ENCODE results near the gene AK1.

The AK1 gene

DNA sequence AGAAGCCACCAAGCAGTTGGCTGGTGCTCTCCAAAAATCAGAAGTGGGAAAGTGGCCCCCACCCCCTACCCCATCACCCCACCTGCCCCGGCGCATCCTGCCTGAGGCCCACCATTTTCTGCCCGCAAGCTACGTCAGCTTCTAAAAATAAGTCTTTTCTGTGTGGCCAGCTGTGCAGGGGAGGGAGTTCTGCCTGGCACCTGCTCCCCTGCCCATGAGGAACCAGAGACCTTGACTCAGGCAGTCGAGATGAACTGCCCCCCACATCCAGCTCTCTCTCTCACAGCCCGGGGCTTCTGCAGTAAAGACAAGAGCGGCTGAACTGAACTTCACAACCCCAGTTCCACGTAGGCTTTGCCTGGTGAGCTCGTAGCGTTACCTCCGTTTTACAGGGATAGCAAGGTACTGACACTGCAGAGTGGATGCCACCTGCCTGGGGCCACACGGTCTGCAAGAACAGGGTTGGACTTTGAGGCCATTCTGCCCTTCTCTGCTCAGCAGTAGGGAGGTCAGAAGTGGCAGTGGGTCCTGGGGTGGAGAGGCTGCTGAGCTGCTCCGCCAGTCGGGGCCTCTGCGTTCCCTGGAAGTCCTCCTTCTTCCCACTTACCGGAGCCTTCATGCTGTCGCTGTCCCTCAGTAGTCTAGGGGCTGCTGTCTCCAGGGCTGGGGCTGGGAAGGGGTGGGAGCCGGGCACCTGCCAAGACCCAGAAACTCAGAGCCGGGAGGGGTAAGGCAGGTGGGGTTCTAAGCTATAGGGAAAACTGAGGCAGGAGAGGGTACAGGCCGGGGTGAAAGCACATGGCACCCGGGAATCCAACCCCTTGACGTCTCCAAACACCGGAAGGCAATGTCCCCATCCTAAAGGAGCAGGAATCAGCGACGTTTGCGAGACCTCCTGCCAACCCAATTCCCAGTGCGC is 38.6 kb upstream of the AK1 start:
- TF ChIP-seq ZNF274 (IDR thresholded peaks at IDR 0.05; ENCODE audit: low read depth, low read length) = no peak
- H3K4me3 ChIP-seq (ENCODE audit: low read length) = peak overlapping the region; percentile 77

DNA sequence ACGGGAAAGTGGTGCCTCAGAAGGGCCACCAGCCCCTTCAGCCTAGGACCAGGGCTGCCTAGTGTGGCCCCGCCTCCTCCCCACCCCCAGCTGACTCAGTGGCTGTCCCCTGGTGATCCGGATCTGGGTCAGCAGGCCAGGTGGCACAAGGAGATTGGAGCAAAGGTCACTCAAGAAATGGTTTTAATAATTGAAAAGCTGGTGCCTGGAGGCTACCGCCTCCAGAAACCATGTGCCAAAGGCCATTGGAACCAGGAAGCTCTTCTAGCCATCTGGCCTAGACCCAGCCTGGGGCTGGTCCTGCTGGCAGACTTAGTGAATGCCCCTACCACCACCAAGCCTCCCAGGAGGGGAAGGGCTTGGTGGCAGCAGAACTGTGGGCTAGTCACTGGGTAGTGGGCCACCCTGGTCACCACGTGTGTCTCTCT is 37.9 kb upstream of the AK1 start:
- H3K4me3 ChIP-seq (ENCODE audit: low read length) = peak overlapping the region; percentile 48; the same call in 1 of the 2 replicates
- no peak for TF ChIP-seq ZNF274 (IDR thresholded peaks at IDR 0.05; ENCODE audit: low read depth, low read length)

DNA sequence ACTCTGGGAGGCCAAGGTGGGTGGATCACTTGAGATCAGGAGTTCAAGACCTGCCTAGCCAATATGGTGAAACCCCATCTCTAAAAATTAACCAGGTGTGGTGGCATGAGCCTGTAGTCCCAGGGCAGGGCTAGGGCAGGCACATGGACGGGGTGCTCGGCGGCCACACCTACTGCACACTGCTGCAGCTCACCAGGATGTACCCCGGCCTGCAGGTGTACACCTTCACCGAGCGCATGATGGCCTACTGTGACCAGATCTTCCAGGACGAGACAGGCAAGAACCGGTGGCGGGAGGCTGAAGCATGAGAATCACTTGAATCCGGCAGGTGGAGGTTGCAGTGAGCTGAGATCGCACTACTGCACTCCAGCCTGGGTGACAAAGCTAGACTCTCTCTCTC is 36.2 kb upstream of the AK1 start:
- no peak for TF ChIP-seq ZNF274 (IDR thresholded peaks at IDR 0.05; ENCODE audit: low read depth, low read length)
- no peak overlapping the region for H3K4me3 ChIP-seq (ENCODE audit: low read length)

DNA sequence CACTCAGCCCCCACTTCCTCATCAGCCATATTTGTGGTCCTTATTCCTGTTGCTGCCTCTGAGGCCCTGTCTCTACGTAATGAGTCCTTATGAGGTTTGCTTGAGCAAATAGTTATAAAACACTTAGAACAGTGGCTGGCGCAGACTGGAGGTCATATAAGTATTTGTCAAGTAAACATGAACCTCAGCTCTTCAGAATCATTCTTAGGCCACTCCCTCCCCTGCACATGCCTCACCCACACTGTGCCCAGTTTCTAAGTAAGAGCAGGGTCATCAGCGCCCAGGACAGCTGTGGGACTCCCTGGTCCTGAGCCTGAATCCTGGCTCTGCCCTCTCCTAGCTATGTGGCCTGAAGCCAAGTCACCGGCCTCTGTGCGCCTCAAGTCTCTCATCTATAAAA is 35.4 kb upstream of the AK1 start:
- no peak overlapping the region for H3K4me3 ChIP-seq (ENCODE audit: low read length)
- TF ChIP-seq ZNF274 (IDR thresholded peaks at IDR 0.05; ENCODE audit: low read depth, low read length) = no peak

DNA sequence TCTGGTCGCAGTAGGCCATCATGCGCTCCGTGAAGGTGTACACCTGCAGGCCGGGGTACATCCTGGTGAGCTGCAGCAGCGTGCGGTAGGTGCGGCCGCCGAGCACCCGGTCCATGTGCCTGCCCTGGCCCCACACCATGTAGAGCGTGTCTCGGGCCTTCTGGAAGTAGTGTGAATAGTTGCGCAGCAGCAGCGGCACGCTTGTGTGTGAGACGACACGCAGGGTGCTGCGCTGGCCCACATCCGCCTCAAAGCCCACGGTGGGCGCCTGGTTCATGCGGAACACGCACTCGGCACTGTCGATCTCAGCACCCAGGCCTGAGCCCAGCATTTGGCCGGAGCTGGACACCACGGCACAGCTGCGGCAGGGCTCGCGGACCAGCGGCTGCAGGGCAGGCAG is 34.8 kb upstream of the AK1 start:
- TF ChIP-seq ZNF274 (IDR thresholded peaks at IDR 0.05; ENCODE audit: low read depth, low read length) = no peak

DNA sequence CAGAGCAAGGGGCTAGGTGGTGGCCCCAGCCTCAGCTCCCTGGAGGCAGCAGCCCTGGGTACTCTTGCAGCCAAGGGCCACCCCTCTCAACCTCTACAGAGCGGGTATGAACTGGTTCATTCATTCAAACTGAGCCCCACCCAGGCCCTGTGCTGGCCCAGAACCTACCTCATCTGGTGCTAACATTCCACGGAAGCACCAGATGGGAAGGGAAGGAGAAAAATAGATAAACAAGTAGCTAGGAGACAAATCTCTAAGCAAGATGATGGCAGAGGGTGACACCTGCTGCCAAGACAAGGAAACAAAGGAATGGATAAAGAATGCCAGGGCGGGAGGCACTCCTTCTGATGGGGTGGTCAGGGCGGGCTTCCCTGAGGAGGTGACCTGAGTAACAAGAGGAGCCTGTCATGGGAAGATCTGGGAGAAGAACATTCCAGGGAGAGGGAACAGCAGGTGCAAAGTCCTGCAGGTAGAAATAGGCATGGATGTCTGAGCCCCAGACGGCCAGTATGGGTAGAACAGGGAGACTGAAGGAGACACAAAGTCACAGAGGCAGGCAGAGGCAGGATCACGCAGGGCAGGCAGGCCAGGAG is 33.2 kb upstream of the AK1 start:
- no peak for TF ChIP-seq ZNF274 (IDR thresholded peaks at IDR 0.05; ENCODE audit: low read depth, low read length)
- no peak overlapping the region for H3K4me3 ChIP-seq (ENCODE audit: low read length)

More for the DNA sequence above, 34.8 kb upstream of the AK1 start:
- H3K4me3 ChIP-seq (ENCODE audit: low read length) = no peak overlapping the region

DNA sequence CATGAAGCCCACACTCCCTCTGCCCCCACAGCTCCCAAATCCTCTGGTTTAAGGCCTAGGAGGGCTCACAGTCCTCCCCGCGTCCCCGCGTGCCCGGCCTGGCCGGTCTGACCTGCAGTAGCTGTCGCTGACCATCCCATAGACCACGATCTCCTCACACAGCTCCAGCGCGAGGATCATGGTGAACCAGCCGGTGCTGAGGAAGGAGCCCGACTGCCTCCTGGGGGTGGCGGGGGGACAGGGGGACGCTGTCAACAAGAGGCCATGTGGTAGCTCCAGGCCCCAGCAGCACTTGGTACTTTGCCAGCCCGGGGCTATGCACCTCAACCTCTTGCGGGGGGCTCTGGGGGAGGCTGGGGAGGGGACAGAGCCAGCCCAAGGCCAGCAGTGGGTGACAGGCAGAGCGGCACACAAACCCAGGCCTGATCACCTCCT is 32.4 kb upstream of the AK1 start:
- H3K4me3 ChIP-seq (ENCODE audit: low read length) = no peak overlapping the region
- TF ChIP-seq ZNF274 (IDR thresholded peaks at IDR 0.05; ENCODE audit: low read depth, low read length) = no peak

DNA sequence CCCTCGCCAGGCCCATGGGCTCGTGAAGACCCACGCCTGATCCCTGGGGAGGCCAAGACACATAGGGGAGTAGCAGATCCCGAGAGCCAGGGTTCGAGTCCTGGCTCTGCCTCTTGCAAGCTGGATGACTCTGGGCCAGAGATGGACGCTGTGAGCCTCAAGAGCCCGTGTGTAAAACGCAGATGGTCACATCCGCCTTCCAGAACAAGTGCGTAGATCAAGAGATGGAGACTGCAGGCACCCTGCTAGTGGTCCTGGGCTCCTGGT is 31.1 kb upstream of the AK1 start:
- no peak for TF ChIP-seq ZNF274 (IDR thresholded peaks at IDR 0.05; ENCODE audit: low read depth, low read length)
- no peak overlapping the region for H3K4me3 ChIP-seq (ENCODE audit: low read length)

DNA sequence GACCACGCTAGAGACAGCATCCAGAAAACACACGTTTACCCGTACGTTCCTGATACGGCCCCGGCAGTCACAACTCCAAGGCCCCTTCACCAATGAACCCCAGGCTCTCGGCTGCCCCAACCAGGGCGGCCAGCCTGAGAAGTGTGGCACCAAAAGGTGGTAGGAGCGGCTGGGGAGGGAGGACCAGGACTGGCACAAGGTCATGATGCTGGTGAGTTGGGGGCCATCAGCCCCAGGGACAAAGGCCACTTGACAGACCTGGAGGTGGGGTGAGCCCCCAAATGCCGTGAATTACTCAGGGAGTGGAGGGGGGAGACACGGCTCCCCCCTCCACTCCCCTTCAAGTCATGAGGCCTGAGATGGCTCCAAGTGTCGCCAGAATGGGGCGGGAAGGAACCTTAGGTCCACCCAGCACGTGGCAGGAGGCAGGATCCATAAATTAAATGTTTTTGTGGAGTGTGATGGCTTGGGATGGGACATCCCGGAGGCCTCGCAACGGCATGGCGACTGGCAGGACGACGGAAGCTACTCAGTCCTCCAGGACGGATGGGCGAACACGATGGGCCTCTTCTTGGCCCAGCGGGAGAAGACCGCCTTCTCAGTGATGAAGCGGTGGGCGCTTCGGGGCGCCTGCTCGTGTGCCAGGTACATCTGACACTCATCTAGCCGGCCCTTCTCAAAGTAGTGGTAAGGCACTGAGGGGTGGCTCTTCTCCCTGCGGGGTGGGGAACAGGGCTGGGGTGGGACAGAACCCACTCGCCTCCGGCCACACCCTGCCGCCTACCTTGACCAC is 30.6 kb upstream of the AK1 start:
- TF ChIP-seq ZNF274 (IDR thresholded peaks at IDR 0.05; ENCODE audit: low read depth, low read length) = no peak
- no peak overlapping the region for H3K4me3 ChIP-seq (ENCODE audit: low read length)

DNA sequence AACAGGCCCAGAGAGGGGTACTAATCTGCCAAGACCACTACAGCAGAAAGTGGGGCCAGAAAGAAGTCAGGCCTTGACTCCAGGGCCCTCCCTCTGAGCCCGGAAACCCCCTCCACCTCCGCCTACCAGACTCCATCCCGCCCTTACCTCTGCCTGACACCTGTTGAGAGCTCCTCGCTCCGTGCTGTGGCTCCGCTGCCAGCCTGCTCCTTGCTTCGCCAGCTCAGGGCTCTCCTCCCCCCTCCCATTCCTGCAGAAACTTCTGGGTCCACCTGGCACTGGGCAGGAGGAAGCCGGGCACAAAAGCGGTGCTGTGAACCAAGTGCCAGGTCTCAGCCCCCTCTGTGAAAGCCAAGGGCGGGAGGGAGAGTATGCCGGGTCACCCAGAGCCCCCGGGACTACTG is 28.3 kb upstream of the AK1 start:
- no peak overlapping the region; the same call in 1 of the 2 replicates for H3K4me3 ChIP-seq (ENCODE audit: low read length)
- TF ChIP-seq ZNF274 (IDR thresholded peaks at IDR 0.05; ENCODE audit: low read depth, low read length) = no peak

DNA sequence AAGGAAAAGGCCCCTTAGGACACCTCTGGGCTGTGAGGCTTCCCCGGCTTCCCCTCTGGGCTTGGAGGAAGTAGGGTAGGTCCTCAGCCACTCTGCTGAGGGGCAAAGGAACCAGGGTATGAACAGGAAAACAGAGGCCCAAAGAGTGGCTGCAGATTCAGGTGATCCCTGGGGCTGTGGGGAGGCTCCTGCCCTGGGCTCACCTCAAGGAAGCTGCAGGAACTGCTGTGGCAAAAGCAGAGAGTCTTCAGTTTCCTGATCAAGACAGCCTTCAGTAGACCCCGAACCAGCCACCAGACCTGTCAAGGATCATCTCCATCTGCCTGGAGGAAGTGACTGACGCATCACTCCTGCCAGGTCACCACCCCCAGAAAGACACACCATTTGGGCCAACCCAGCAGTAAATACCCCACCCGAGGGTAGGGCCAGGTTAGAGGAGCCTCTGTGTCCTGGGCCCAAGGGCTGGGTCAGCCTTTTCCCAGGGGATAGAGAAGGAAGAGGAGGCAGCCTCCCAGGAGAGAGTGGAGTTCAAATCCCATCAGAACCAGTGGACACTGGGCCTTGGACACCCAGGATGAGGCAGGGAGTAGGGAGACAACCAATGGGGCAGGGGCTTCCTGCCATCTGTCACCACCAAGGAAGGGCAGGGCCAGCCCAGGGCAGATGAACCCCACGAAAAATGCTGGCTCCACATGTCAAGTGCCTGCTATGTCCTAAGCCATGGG is 27.7 kb upstream of the AK1 start:
- TF ChIP-seq ZNF274 (IDR thresholded peaks at IDR 0.05; ENCODE audit: low read depth, low read length) = no peak
- H3K4me3 ChIP-seq (ENCODE audit: low read length) = no peak overlapping the region

DNA sequence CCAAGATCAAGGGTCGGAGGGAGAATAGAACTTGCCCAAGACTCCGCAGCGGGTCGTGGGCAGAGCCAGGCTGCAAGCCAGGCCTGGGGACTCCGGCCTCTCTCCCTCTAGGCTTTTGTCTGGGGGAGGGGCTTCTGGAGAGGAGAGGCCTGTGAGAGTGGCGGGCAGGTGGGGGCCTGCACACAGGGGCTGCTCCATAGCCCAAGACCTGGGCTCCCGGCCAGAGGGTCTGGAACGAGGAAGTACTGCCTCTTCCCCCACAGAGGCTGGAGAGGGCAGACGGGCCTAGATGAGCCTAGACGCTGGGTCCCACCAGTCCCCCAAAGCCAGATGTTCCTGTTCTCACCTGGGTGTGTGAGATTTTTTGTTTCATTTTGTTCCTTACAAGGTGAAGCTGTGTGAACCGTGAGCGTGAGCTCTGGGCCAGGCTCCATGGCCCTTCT is 27.1 kb upstream of the AK1 start:
- no peak for TF ChIP-seq ZNF274 (IDR thresholded peaks at IDR 0.05; ENCODE audit: low read depth, low read length)
- no peak overlapping the region for H3K4me3 ChIP-seq (ENCODE audit: low read length)

DNA sequence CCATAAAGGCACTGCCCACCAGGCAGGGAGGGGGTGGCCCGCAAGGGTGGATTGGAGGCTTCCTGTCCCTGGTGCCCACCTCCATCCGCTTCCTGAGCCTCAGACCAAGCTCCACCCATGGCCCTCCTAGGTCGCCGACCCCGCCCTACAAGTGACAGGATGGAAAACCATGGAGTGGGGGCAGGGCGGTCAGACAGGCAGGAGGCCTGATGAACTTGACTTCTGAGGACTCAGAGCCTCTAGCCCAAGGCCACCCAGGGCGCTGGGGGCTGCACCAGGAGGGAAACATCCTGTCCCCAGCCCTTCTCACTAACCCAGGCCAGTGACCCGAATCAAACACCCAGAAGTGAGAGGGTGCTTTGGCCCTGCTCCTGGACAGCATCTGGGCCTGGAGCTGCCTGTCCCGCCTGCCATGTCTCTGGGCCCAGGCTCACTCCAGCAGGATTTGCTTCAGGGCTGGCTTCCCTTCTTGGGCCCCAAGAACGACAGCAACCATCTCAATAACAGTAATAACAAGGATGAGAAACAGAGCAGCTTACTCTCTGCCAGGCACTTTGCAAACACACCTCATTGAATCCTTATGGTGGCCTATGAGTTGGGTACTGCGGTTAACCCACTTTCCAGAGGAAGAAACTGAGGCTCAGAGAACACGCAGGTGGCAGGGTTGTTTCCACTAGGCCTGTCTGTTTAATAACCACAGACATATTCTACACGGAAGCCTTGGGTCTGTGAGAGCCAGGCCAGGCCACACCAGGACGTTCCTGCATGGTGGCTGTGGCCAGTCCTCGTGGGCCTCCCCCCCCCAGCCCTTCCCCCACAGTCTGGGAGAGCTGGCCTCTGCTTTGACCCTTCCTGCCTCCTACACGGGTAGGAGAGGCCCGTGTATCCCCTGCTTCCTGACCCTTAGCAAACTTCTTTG is 26.3 kb upstream of the AK1 start:
- no peak overlapping the region; the same call in 1 of the 2 replicates for H3K4me3 ChIP-seq (ENCODE audit: low read length)
- no peak for TF ChIP-seq ZNF274 (IDR thresholded peaks at IDR 0.05; ENCODE audit: low read depth, low read length)
